SK-N-SH (cell line): ENCODE results near the gene PRKN.

Experiments used
- CTCF ChIP-seq: fragments of 200-600 bp; sonication (generic); IDR thresholded peaks from 2 replicates; pipeline ENCODE4 v1.6.1; 2017; ENCODE audit warnings: antibody characterized with exemption, mild to moderate bottlenecking, moderate library complexity
- EP300 ChIP-seq, 2 experiments: IDR thresholded peaks; 2 replicates each; pipeline versions ENCODE4 v1.4.0 to v1.6.1; 2012; ENCODE audit warnings: borderline replicate concordance in 1 of 2, low read depth in 1 of 2, low read length in 1 of 2
- EZH2phosphoT487 ChIP-seq: fragments of 200-600 bp; sonication (generic); IDR thresholded peaks from 2 replicates; pipeline ENCODE4 v1.6.1; 2017; ENCODE audit warnings: low read depth, mixed run types, mild to moderate bottlenecking, antibody characterized with exemption, moderate library complexity, borderline replicate concordance
- FOSL2 ChIP-seq: IDR thresholded peaks from 2 replicates; pipeline ENCODE4 v1.4.0; 2012; ENCODE audit warnings: low read depth, mild to moderate bottlenecking, moderate library complexity, borderline replicate concordance
- GABPA ChIP-seq: IDR thresholded peaks from 2 replicates; pipeline ENCODE4 v1.4.0; 2012; ENCODE audit warnings: low read depth, mild to moderate bottlenecking
- GATA2 ChIP-seq: sonication (generic); formaldehyde crosslinking; IDR thresholded peaks from 2 replicates; pipeline ENCODE4 v1.5.0; 2020; ENCODE audit warnings: mild to moderate bottlenecking, missing genetic modification reagents
- POLR2AphosphoS5 ChIP-seq: IDR thresholded peaks from 2 replicates; pipeline ENCODE4 v1.6.1; 2012; ENCODE audit warnings: low read depth, low read length
- SMC3 ChIP-seq: IDR thresholded peaks from 2 replicates; pipeline ENCODE4 v1.6.1; 2012; ENCODE audit warnings: low read depth, low read length, improper control_type of control experiment
- USF2 ChIP-seq: fragments of 150-350 bp; IDR thresholded peaks from 2 replicates; pipeline ENCODE4 v1.6.1; 2017; ENCODE audit warnings: antibody characterized with exemption, low read length, low read depth, borderline replicate concordance
- YY1 ChIP-seq: IDR thresholded peaks from 2 replicates; pipeline ENCODE4 v1.4.0; 2012; ENCODE audit warnings: low read depth, mild to moderate bottlenecking
- TF ChIP-seq, protein P1 (sequence below): IDR thresholded peaks from 2 replicates; pipeline ENCODE4 v1.6.1; 2012; ENCODE audit warnings: mild to moderate bottlenecking, low read depth, low read length, moderate library complexity
- TF ChIP-seq, protein P2 (sequence below): IDR thresholded peaks from 2 replicates; pipeline ENCODE4 v1.4.0; 2012; ENCODE audit warnings: low read depth, borderline replicate concordance
- TF ChIP-seq, protein P3 (sequence below): fragments of 150-350 bp; IDR thresholded peaks from 2 replicates; pipeline ENCODE4 v1.6.1; 2016; ENCODE audit warnings: mild to moderate bottlenecking, low read depth, low read length

GRCh38 chr6:161544801-161545480 is 1182.6 kb downstream of the PRKN start:
- TF ChIP-seq FOSL2 (no peak), CTCF (no peak), GATA2 (CRISPR knock-in tag) (no peak), EZH2phosphoT487 (no peak), GABPA (no peak), EP300 (IDR thresholded peaks at IDR 0.05; ENCODE audit: borderline replicate concordance in 1 of 2, low read depth in 1 of 2, low read length in 1 of 2) (no peak), SMC3 (no peak), YY1 (no peak), POLR2AphosphoS5 (no peak), USF2 (no peak)
- TF ChIP-seq, protein P1, sequence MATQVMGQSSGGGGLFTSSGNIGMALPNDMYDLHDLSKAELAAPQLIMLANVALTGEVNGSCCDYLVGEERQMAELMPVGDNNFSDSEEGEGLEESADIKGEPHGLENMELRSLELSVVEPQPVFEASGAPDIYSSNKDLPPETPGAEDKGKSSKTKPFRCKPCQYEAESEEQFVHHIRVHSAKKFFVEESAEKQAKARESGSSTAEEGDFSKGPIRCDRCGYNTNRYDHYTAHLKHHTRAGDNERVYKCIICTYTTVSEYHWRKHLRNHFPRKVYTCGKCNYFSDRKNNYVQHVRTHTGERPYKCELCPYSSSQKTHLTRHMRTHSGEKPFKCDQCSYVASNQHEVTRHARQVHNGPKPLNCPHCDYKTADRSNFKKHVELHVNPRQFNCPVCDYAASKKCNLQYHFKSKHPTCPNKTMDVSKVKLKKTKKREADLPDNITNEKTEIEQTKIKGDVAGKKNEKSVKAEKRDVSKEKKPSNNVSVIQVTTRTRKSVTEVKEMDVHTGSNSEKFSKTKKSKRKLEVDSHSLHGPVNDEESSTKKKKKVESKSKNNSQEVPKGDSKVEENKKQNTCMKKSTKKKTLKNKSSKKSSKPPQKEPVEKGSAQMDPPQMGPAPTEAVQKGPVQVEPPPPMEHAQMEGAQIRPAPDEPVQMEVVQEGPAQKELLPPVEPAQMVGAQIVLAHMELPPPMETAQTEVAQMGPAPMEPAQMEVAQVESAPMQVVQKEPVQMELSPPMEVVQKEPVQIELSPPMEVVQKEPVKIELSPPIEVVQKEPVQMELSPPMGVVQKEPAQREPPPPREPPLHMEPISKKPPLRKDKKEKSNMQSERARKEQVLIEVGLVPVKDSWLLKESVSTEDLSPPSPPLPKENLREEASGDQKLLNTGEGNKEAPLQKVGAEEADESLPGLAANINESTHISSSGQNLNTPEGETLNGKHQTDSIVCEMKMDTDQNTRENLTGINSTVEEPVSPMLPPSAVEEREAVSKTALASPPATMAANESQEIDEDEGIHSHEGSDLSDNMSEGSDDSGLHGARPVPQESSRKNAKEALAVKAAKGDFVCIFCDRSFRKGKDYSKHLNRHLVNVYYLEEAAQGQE = no peak
- TF ChIP-seq, protein P2, sequence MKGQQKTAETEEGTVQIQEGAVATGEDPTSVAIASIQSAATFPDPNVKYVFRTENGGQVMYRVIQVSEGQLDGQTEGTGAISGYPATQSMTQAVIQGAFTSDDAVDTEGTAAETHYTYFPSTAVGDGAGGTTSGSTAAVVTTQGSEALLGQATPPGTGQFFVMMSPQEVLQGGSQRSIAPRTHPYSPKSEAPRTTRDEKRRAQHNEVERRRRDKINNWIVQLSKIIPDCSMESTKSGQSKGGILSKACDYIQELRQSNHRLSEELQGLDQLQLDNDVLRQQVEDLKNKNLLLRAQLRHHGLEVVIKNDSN = no peak
- TF ChIP-seq, protein P3, sequence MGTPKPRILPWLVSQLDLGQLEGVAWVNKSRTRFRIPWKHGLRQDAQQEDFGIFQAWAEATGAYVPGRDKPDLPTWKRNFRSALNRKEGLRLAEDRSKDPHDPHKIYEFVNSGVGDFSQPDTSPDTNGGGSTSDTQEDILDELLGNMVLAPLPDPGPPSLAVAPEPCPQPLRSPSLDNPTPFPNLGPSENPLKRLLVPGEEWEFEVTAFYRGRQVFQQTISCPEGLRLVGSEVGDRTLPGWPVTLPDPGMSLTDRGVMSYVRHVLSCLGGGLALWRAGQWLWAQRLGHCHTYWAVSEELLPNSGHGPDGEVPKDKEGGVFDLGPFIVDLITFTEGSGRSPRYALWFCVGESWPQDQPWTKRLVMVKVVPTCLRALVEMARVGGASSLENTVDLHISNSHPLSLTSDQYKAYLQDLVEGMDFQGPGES = no peak
